Nephron progenitor cell (in vitro differentiated cells): ENCODE data around the gene SNX30.

ENCODE experiments used
- DNase-seq: peaks from one replicate; pipeline ENCODE4 v3.0.0; 2021
- H3K27ac Mint-ChIP-seq: 2 replicates; pipeline ENCODE4 v1.8.0; 2021; ENCODE audit warnings: mild to moderate bottlenecking, moderate library complexity, mixed read lengths
- H3K27me3 Mint-ChIP-seq: 2 replicates; pipeline ENCODE4 v1.8.0; 2021; ENCODE audit warnings: mild to moderate bottlenecking, low read depth, mixed read lengths; ENCODE audit not compliant: poor library complexity
- H3K36me3 Mint-ChIP-seq: 2 replicates; pipeline ENCODE4 v1.8.0; 2021; ENCODE audit warnings: low read depth, mixed read lengths
- H3K4me1 Mint-ChIP-seq: 2 replicates; pipeline ENCODE4 v1.8.0; 2021; ENCODE audit warnings: mixed read lengths
- H3K4me3 Mint-ChIP-seq: 2 replicates; pipeline ENCODE4 v1.8.0; 2021; ENCODE audit warnings: mild to moderate bottlenecking, moderate library complexity, mixed read lengths
- H3K9me3 Mint-ChIP-seq: 2 replicates; pipeline ENCODE4 v1.8.0; 2021; ENCODE audit warnings: mild to moderate bottlenecking, moderate library complexity, mixed read lengths
- TF ChIP-seq, protein P1 (sequence below): fragments of 200-600 bp; sonication (generic); IDR thresholded peaks from 2 replicates; pipeline ENCODE4 v1.5.0; 2021; ENCODE audit warnings: antibody characterized with exemption

Gene SNX30

DNA sequence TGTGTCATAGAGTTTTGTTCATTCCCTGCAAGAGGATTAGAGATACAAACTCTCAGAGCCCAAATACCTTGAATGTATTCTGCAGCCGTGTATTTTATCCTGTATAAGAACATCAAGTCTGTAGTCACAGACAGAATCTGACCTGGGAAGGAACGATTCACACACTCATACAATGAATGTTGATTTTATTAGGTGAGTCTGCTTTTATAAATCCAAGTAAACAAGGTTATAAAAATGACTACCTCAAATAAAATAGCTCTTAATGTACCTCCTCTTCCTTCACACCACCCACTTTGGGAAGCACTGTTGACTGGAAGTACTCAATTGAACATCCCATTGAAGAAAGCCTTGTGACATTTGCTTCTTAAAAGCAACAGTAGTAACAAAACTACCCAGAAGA, 128.2 kb downstream of the SNX30 start:
- no peak overlapping the region for H3K27ac Mint-ChIP-seq
- H3K27me3 Mint-ChIP-seq: peaks cover 10% of the 10 kb centered on the region
- H3K9me3 Mint-ChIP-seq: no peaks in the 10 kb centered on the region
- TF ChIP-seq, protein P1, sequence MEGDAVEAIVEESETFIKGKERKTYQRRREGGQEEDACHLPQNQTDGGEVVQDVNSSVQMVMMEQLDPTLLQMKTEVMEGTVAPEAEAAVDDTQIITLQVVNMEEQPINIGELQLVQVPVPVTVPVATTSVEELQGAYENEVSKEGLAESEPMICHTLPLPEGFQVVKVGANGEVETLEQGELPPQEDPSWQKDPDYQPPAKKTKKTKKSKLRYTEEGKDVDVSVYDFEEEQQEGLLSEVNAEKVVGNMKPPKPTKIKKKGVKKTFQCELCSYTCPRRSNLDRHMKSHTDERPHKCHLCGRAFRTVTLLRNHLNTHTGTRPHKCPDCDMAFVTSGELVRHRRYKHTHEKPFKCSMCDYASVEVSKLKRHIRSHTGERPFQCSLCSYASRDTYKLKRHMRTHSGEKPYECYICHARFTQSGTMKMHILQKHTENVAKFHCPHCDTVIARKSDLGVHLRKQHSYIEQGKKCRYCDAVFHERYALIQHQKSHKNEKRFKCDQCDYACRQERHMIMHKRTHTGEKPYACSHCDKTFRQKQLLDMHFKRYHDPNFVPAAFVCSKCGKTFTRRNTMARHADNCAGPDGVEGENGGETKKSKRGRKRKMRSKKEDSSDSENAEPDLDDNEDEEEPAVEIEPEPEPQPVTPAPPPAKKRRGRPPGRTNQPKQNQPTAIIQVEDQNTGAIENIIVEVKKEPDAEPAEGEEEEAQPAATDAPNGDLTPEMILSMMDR: no peak
- no peak overlapping the region for H3K4me3 Mint-ChIP-seq
- H3K36me3 Mint-ChIP-seq: peaks cover 22% of the 10 kb centered on the region
- DNase-seq: no peak
- peaks cover 13% of the 10 kb centered on the region for H3K4me1 Mint-ChIP-seq

- TF ChIP-seq, protein P1: no peak
- no peak overlapping the region for H3K27ac Mint-ChIP-seq
- no peak for DNase-seq
- no peak overlapping the region for H3K4me3 Mint-ChIP-seq
- peaks cover 22% of the 10 kb centered on the region for H3K36me3 Mint-ChIP-seq
- H3K9me3 Mint-ChIP-seq: no peaks in the 10 kb centered on the region
- H3K4me1 Mint-ChIP-seq: peaks cover 30% of the 10 kb centered on the region
- peaks cover 15% of the 10 kb centered on the region for H3K27me3 Mint-ChIP-seq
Measured at GRCh38 chr9:112880650-112881049, 130.1 kb downstream of the SNX30 start.

DNA sequence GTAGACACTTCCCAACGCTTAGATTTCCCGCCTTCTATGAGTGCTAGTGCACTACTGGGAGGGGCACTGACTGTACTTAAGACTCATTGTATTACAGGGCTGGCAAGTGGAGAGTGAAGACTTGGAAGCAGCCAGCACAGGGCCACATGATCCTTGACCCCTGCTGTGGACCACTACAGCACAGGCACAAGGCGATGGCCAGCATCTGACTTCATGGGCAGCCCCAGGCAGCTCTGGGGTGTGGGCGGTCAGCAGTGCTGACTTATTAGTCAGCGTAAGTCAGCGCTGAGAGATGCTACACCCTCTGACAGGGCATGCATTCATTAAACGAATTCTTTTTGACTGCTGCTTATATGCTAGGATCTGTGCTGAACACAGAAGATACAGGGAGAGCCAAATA, 130.8 kb downstream of the SNX30 start:
- Mint-ChIP-seq H3K9me3 (no peaks in the 10 kb centered on the region), H3K27me3 (peaks cover 13% of the 10 kb centered on the region), H3K36me3 (peaks cover 16% of the 10 kb centered on the region), H3K4me1 (peaks cover 30% of the 10 kb centered on the region), H3K27ac (no peak overlapping the region), H3K4me3 (no peak overlapping the region)
- TF ChIP-seq, protein P1: no peak
- no peak for DNase-seq

DNA sequence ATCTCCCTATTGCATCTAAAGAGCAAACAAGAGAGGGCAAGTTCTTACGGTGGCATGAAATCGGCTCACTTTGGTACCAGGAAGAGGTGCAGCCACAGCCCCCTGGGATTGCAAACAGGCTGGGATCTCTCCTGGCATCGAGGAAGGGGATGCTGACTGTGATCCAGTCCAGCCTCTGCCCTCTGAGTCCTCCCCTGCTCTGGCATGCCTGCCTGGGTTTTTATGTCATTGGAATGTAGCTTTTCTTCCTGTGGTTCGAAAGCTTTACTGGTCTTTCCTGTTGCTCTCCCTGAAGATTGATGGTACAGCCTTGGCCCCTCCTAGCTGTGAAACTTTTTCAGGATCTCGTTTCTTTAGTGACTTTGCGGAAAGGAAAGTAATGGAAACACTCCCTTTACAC, 133.5 kb downstream of the SNX30 start:
- TF ChIP-seq, protein P1: no peak
- DNase-seq: peak; percentile 33
- Mint-ChIP-seq H3K9me3 (no peaks in the 10 kb centered on the region), H3K27me3 (peaks cover 23% of the 10 kb centered on the region), H3K36me3 (peaks cover 8% of the 10 kb centered on the region), H3K27ac (peak overlapping the region; percentile 52), H3K4me1 (peaks cover 30% of the 10 kb centered on the region), H3K4me3 (peak overlapping the region; percentile 16)

DNA sequence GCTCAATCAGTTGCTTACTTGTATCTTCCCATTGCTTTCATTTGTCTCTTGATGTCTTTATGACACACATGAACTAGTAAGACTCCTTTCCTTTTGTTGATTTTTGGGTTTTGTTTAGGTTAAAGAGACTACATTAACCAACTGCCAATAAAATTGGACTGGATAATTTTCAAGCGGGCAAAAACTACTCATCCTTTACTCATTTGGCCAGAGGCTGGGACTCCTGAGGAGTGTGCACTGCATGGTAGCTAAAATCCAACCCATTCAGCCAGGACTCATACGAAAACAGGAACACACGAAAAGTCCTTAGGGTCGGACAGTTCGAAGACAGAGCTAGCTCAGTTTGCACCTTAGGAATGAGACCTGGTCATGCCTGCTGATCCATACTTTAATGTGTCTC, 134.2 kb downstream of the SNX30 start:
- H3K27me3 Mint-ChIP-seq: peaks cover 29% of the 10 kb centered on the region
- peak overlapping the region; percentile 34 for H3K27ac Mint-ChIP-seq
- TF ChIP-seq, protein P1: no peak
- DNase-seq: no peak
- no peaks in the 10 kb centered on the region for H3K9me3 Mint-ChIP-seq
- peaks cover 8% of the 10 kb centered on the region for H3K36me3 Mint-ChIP-seq
- H3K4me1 Mint-ChIP-seq: peaks cover 31% of the 10 kb centered on the region
- no peak overlapping the region for H3K4me3 Mint-ChIP-seq

GRCh38 chr9:112885324-112885723, 134.8 kb downstream of the SNX30 start:
- no peak for DNase-seq
- H3K27ac Mint-ChIP-seq: no peak overlapping the region
- peaks cover 7% of the 10 kb centered on the region for H3K36me3 Mint-ChIP-seq
- no peak overlapping the region for H3K4me3 Mint-ChIP-seq
- peaks cover 37% of the 10 kb centered on the region for H3K4me1 Mint-ChIP-seq
- TF ChIP-seq, protein P1: no peak
- H3K9me3 Mint-ChIP-seq: no peaks in the 10 kb centered on the region
- peaks cover 35% of the 10 kb centered on the region for H3K27me3 Mint-ChIP-seq
